ENCODE measurements around the gene ACP7. TPM values are rescaled to one million over a fixed set of nuclear protein-coding genes. Genes with fewer than 3 reads are reported as not detected.

The ACP7 gene
- total and polyA plus RNA-seq, 10 of the 15 experiments (the other 5 are each of a cell fraction or from before 2014, with no cell fraction given) = not detected

DNA sequence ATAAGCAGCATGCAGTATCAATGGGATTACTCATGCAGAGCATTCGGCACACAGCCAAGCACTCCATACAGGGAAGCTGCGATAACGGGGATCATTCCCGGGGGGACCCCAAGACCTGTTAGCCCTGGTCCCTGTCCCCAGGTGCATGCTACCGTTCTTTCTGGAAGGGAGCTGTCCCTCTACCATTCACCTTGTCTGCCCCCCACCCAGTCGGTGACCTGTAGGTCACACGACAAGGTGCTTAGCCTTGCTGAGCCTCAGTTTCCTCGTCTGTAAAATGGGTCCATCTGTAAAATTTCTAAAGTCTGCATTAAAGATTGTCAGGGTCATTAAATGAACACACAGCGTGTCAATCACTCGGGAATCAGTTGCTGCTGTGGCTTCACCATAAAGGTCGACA, 6.8 kb upstream of the ACP7 start:
- in situ Hi-C loops (cut with MboI) (no loop called here), intact Hi-C loops (cut with micrococcal nuclease; ENCODE audit: unreplicated experiment) (no loop called here)
- Histone ChIP-seq H3K36me3 (ENCODE audit: control insufficient read depth in 2 of 2, insufficient read depth in 2 of 2, low read length in 1 of 2) (no peaks in the 10 kb centered on the region), H3K79me2 (ENCODE audit: control insufficient read depth, insufficient read depth, low read length) (no peaks in the 10 kb centered on the region), H4K20me1 (ENCODE audit: control insufficient read depth, insufficient read depth) (no peaks in the 10 kb centered on the region), H3K4me2 (ENCODE audit: control insufficient read depth, insufficient read depth) (no peak overlapping the region), H3K27me3 (replicated peaks in 1 of 2; ENCODE audit: control insufficient read depth in 2 of 2, insufficient read depth in 2 of 2, low read length in 1 of 2) (no peaks in the 10 kb centered on the region), H3K4me1 (ENCODE audit: control insufficient read depth, insufficient read depth, low read length) (no peaks in the 10 kb centered on the region), H3K9ac (ENCODE audit: control insufficient read depth, insufficient read depth, low read length) (no peak overlapping the region), H3K4me3 (no peak overlapping the region), H3K27ac (ENCODE audit: control insufficient read depth, insufficient read depth) (no peak overlapping the region), H2AFZ (ENCODE audit: control insufficient read depth, low read depth, low read length) (no peak overlapping the region), H3K9me3 (replicated peaks; ENCODE audit: control insufficient read depth, insufficient read depth, low read length) (no peaks in the 10 kb centered on the region)
- FAIRE-seq = no peak
- ChIA-PET CTCF (no interaction called here), POLR2A (no interaction called here), SMC1A (ENCODE audit: uncharacterized antibody, unreplicated experiment) (no interaction called here), RAD21 (ENCODE audit: unreplicated experiment) (no interaction called here)
- no peak for ATAC-seq
- no peak for DNase-seq (ENCODE audit: low read depth, low spot score)
- WGBS (ENCODE audit: insufficient coverage, insufficient replicate concordance, low lambda C conversion rate, missing lambda C conversion rate) = 61% methylated on average over 11 of the region's 11 CpGs
- BruUV-seq (replicated peaks) = no TSS peak
- TF ChIP-seq IKZF2 (IDR thresholded peaks at IDR 0.05) (no peak), ZNF622 (IDR thresholded peaks at IDR 0.05) (no peak), SIN3A (IDR thresholded peaks at IDR 0.05; ENCODE audit: low read depth, low read length) (no peak)
- TF ChIP-seq, protein P1, sequence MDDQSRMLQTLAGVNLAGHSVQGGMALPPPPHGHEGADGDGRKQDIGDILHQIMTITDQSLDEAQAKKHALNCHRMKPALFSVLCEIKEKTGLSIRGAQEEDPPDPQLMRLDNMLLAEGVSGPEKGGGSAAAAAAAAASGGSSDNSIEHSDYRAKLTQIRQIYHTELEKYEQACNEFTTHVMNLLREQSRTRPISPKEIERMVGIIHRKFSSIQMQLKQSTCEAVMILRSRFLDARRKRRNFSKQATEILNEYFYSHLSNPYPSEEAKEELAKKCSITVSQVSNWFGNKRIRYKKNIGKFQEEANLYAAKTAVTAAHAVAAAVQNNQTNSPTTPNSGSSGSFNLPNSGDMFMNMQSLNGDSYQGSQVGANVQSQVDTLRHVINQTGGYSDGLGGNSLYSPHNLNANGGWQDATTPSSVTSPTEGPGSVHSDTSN (IDR thresholded peaks at IDR 0.05; ENCODE audit: insufficient replicate concordance, low read depth, low read length) = no peak
- TF ChIP-seq, protein P2, sequence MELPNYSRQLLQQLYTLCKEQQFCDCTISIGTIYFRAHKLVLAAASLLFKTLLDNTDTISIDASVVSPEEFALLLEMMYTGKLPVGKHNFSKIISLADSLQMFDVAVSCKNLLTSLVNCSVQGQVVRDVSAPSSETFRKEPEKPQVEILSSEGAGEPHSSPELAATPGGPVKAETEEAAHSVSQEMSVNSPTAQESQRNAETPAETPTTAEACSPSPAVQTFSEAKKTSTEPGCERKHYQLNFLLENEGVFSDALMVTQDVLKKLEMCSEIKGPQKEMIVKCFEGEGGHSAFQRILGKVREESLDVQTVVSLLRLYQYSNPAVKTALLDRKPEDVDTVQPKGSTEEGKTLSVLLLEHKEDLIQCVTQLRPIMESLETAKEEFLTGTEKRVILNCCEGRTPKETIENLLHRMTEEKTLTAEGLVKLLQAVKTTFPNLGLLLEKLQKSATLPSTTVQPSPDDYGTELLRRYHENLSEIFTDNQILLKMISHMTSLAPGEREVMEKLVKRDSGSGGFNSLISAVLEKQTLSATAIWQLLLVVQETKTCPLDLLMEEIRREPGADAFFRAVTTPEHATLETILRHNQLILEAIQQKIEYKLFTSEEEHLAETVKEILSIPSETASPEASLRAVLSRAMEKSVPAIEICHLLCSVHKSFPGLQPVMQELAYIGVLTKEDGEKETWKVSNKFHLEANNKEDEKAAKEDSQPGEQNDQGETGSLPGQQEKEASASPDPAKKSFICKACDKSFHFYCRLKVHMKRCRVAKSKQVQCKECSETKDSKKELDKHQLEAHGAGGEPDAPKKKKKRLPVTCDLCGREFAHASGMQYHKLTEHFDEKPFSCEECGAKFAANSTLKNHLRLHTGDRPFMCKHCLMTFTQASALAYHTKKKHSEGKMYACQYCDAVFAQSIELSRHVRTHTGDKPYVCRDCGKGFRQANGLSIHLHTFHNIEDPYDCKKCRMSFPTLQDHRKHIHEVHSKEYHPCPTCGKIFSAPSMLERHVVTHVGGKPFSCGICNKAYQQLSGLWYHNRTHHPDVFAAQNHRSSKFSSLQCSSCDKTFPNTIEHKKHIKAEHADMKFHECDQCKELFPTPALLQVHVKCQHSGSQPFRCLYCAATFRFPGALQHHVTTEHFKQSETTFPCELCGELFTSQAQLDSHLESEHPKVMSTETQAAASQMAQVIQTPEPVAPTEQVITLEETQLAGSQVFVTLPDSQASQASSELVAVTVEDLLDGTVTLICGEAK (IDR thresholded peaks at IDR 0.05; ENCODE audit: borderline replicate concordance) = no peak
- TF ChIP-seq, protein P3, sequence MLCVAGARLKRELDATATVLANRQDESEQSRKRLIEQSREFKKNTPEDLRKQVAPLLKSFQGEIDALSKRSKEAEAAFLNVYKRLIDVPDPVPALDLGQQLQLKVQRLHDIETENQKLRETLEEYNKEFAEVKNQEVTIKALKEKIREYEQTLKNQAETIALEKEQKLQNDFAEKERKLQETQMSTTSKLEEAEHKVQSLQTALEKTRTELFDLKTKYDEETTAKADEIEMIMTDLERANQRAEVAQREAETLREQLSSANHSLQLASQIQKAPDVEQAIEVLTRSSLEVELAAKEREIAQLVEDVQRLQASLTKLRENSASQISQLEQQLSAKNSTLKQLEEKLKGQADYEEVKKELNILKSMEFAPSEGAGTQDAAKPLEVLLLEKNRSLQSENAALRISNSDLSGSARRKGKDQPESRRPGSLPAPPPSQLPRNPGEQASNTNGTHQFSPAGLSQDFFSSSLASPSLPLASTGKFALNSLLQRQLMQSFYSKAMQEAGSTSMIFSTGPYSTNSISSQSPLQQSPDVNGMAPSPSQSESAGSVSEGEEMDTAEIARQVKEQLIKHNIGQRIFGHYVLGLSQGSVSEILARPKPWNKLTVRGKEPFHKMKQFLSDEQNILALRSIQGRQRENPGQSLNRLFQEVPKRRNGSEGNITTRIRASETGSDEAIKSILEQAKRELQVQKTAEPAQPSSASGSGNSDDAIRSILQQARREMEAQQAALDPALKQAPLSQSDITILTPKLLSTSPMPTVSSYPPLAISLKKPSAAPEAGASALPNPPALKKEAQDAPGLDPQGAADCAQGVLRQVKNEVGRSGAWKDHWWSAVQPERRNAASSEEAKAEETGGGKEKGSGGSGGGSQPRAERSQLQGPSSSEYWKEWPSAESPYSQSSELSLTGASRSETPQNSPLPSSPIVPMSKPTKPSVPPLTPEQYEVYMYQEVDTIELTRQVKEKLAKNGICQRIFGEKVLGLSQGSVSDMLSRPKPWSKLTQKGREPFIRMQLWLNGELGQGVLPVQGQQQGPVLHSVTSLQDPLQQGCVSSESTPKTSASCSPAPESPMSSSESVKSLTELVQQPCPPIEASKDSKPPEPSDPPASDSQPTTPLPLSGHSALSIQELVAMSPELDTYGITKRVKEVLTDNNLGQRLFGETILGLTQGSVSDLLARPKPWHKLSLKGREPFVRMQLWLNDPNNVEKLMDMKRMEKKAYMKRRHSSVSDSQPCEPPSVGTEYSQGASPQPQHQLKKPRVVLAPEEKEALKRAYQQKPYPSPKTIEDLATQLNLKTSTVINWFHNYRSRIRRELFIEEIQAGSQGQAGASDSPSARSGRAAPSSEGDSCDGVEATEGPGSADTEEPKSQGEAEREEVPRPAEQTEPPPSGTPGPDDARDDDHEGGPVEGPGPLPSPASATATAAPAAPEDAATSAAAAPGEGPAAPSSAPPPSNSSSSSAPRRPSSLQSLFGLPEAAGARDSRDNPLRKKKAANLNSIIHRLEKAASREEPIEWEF (IDR thresholded peaks at IDR 0.05; ENCODE audit: insufficient replicate concordance, low read depth, low read length) = no peak
- TF ChIP-seq, protein P4, sequence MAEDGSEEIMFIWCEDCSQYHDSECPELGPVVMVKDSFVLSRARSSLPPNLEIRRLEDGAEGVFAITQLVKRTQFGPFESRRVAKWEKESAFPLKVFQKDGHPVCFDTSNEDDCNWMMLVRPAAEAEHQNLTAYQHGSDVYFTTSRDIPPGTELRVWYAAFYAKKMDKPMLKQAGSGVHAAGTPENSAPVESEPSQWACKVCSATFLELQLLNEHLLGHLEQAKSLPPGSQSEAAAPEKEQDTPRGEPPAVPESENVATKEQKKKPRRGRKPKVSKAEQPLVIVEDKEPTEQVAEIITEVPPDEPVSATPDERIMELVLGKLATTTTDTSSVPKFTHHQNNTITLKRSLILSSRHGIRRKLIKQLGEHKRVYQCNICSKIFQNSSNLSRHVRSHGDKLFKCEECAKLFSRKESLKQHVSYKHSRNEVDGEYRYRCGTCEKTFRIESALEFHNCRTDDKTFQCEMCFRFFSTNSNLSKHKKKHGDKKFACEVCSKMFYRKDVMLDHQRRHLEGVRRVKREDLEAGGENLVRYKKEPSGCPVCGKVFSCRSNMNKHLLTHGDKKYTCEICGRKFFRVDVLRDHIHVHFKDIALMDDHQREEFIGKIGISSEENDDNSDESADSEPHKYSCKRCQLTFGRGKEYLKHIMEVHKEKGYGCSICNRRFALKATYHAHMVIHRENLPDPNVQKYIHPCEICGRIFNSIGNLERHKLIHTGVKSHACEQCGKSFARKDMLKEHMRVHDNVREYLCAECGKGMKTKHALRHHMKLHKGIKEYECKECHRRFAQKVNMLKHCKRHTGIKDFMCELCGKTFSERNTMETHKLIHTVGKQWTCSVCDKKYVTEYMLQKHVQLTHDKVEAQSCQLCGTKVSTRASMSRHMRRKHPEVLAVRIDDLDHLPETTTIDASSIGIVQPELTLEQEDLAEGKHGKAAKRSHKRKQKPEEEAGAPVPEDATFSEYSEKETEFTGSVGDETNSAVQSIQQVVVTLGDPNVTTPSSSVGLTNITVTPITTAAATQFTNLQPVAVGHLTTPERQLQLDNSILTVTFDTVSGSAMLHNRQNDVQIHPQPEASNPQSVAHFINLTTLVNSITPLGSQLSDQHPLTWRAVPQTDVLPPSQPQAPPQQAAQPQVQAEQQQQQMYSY (CRISPR knock-in tag; IDR thresholded peaks at IDR 0.05) = no peak
